ENCODE measurements around the gene USP31. TPM values are rescaled to one million over a fixed set of nuclear protein-coding genes. Genes with fewer than 3 reads are reported as not detected.

USP31 gene
- total RNA-seq, 6 experiments from 2014 or later, result 5.0 to 6.2 (median 5.8) TPM

DNA sequence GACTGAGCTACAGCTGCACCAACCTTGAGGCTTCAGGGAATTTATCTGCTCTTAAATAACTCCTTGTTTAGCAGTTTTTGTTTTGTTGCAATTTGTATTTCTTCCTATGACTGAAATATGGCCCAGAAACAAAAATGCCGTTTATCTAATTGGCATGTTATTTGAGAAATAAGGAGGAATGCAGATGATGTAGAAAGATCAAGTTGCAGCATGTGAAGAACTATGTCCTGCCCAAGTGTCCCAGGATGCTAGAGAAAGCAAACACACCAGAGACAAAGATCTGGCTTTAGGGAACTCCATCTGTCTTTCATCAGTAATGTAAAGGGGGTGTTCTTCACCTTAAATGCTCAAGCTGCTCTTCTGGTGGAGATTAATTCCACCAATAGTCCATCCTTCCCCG is 29.7 kb downstream of the USP31 start:
- Mint-ChIP-seq H3K36me3 (ENCODE audit: low read depth) (no peaks in the 10 kb centered on the region), H3K4me1 (ENCODE audit: low read depth) (peaks cover 42% of the 10 kb centered on the region), H3K27ac (peak overlapping the region; percentile 4; the same call in 1 of the 2 replicates), H3K9me3 (no peaks in the 10 kb centered on the region), H3K4me3 (no peak overlapping the region), H3K27me3 (ENCODE audit: insufficient read depth) (no peaks in the 10 kb centered on the region)
- peak; percentile 25 for DNase-seq
- TF ChIP-seq, protein P1, sequence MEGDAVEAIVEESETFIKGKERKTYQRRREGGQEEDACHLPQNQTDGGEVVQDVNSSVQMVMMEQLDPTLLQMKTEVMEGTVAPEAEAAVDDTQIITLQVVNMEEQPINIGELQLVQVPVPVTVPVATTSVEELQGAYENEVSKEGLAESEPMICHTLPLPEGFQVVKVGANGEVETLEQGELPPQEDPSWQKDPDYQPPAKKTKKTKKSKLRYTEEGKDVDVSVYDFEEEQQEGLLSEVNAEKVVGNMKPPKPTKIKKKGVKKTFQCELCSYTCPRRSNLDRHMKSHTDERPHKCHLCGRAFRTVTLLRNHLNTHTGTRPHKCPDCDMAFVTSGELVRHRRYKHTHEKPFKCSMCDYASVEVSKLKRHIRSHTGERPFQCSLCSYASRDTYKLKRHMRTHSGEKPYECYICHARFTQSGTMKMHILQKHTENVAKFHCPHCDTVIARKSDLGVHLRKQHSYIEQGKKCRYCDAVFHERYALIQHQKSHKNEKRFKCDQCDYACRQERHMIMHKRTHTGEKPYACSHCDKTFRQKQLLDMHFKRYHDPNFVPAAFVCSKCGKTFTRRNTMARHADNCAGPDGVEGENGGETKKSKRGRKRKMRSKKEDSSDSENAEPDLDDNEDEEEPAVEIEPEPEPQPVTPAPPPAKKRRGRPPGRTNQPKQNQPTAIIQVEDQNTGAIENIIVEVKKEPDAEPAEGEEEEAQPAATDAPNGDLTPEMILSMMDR (IDR thresholded peaks at IDR 0.05), result no peak

- H3K36me3 Mint-ChIP-seq (ENCODE audit: low read depth), result 0 out of 2 replicates have a peak, but pooled peaks cover 4% of the 10 kb centered on the region
- H3K9me3 Mint-ChIP-seq, result no peaks in the 10 kb centered on the region
- DNase-seq, result no peak
- H3K4me3 Mint-ChIP-seq, result no peak overlapping the region
- peaks cover 15% of the 10 kb centered on the region for H3K4me1 Mint-ChIP-seq (ENCODE audit: low read depth)
- no peaks in the 10 kb centered on the region for H3K27me3 Mint-ChIP-seq (ENCODE audit: insufficient read depth)
- H3K27ac Mint-ChIP-seq, result no peak overlapping the region
- TF ChIP-seq, protein P1 (IDR thresholded peaks at IDR 0.05), result no peak
Observed at GRCh38 chr16:23114131-23114904, 34.9 kb downstream of the USP31 start.

DNA sequence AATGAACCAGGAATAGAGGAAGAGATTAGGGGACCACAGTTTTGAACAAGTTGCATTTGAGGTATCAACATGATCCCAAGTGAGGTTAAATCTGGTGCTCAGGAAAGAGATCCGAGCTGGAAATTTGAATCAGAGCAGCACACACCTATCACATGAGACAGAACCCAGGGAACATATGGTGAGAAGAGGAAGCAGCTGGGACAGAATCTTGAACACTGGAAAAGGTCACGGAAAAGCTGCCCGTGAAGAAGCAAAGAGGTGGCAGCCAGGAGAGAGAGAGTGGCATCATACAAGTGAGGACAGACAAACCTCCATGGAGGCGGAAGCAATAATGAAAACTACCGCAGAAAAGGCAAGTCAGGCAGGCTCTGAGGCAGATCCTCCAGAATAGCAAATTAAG is 36.1 kb downstream of the USP31 start:
- H3K36me3 Mint-ChIP-seq (ENCODE audit: low read depth), result peaks cover 9% of the 10 kb centered on the region; the same call in 1 of the 2 replicates
- TF ChIP-seq, protein P1 (IDR thresholded peaks at IDR 0.05), result no peak
- DNase-seq, result no peak
- no peak overlapping the region for H3K4me3 Mint-ChIP-seq
- no peaks in the 10 kb centered on the region for H3K27me3 Mint-ChIP-seq (ENCODE audit: insufficient read depth)
- no peak overlapping the region for H3K27ac Mint-ChIP-seq
- no peaks in the 10 kb centered on the region for H3K9me3 Mint-ChIP-seq
- H3K4me1 Mint-ChIP-seq (ENCODE audit: low read depth), result peaks cover 13% of the 10 kb centered on the region; the same call in 1 of the 2 replicates

DNA sequence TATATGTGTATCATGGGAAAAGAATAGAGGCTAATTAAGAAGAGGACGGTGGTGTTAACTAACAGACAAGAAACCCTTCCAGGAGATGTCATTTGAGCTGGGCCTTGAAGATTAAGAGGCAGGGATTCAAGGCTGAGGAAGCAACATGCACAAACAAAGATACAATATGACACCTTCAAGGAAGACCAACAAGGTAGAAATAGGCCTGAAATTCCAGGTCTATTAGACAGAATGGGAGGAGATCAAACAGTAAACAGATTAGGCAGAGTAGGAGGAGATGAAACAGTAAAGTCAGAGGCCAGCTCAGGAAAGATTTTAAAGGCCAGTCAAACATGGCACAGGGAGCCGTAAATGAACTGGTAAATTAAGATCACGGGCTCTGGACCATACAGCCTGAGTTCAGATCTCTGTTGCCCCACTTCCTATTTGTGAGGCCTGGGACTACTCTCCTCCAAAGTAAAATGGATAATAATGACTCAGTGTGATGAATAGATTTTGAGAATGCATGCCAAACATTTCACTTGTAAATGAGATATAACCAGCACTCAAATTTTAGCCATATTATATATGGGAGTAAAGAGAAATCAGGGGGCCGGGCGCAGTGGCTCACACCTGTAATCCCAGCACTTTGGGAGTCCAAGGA is 38.9 kb downstream of the USP31 start:
- peaks cover 1% of the 10 kb centered on the region; the same call in 1 of the 2 replicates for H3K27me3 Mint-ChIP-seq (ENCODE audit: insufficient read depth)
- no peaks in the 10 kb centered on the region for H3K9me3 Mint-ChIP-seq
- no peak overlapping the region for H3K4me3 Mint-ChIP-seq

DNA sequence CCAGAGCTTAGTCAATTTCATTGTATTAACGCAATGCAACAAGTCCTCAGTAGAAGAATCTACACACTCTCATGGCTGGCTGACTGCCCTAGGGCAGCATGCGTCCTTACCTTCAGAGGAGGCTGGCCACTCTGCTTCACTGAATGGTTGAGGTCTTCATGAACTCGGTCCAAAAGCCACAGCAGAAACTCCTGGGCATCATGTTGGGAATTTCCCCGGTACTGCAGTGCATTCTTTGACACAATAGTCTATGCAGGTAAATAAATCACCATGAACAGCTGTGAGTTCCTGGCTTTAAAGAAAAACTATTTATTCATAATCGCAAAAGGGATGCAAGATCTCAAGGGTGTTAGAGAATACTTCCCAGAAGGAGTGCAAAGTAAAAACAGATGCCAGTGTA is 41.3 kb downstream of the USP31 start:
- Mint-ChIP-seq H3K9me3 (no peaks in the 10 kb centered on the region), H3K36me3 (ENCODE audit: low read depth) (peaks cover 9% of the 10 kb centered on the region; the same call in 1 of the 2 replicates), H3K27me3 (ENCODE audit: insufficient read depth) (peaks cover 1% of the 10 kb centered on the region; the same call in 1 of the 2 replicates), H3K27ac (no peak overlapping the region), H3K4me1 (ENCODE audit: low read depth) (peaks cover 6% of the 10 kb centered on the region; the same call in 1 of the 2 replicates), H3K4me3 (no peak overlapping the region)
- DNase-seq, result no peak
- TF ChIP-seq, protein P1 (IDR thresholded peaks at IDR 0.05), result no peak

More for the DNA sequence above, 38.9 kb downstream of the USP31 start:
- H3K36me3 Mint-ChIP-seq (ENCODE audit: low read depth), result peaks cover 9% of the 10 kb centered on the region; the same call in 1 of the 2 replicates
- no peak overlapping the region for H3K27ac Mint-ChIP-seq
- no peak for DNase-seq
- peaks cover 6% of the 10 kb centered on the region; the same call in 1 of the 2 replicates for H3K4me1 Mint-ChIP-seq (ENCODE audit: low read depth)
- TF ChIP-seq, protein P1 (IDR thresholded peaks at IDR 0.05), result no peak

All from HFFc6 (cell line).